OCI-LY1 (cell line): Measurements from ENCODE around the gene AGBL1.

Source experiments
- EZH2 ChIP-seq: fragments of 200-600 bp; sonication (generic), shearing (Covaris generic); IDR thresholded peaks from 2 replicates; pipeline ENCODE4 v1.8.0; 2017; ENCODE audit warnings: borderline replicate concordance, mixed run types, mild to moderate bottlenecking, antibody characterized with exemption, low read length, moderate library complexity, mixed read lengths
- TF ChIP-seq, protein P1 (sequence below): fragments of 200-600 bp; sonication (generic), shearing (Covaris generic); IDR thresholded peaks from 2 replicates; pipeline ENCODE4 v1.5.1; 2017; ENCODE audit warnings: mild to moderate bottlenecking, antibody characterized with exemption, low read length, moderate library complexity, mixed read lengths

DNA sequence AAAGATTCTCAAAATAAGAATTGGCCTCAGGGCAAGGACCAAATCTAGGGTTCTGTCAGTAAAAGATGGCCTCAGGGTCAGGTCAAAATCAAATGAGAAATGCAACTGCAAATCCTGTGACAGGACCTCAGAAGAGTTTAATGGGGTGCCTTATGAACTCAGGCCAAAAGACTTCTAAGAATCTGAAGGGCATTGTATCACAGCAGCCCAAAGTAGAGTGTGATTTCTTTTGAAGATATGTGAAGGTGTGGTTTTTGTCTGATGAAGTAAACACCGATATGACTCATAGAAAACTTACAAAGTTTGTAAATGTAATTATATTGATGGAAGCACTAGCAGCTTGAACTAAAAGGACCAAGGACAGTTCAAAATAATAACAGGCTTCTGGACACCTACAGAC, 966.1 kb downstream of the AGBL1 start:
- TF ChIP-seq, protein P1, sequence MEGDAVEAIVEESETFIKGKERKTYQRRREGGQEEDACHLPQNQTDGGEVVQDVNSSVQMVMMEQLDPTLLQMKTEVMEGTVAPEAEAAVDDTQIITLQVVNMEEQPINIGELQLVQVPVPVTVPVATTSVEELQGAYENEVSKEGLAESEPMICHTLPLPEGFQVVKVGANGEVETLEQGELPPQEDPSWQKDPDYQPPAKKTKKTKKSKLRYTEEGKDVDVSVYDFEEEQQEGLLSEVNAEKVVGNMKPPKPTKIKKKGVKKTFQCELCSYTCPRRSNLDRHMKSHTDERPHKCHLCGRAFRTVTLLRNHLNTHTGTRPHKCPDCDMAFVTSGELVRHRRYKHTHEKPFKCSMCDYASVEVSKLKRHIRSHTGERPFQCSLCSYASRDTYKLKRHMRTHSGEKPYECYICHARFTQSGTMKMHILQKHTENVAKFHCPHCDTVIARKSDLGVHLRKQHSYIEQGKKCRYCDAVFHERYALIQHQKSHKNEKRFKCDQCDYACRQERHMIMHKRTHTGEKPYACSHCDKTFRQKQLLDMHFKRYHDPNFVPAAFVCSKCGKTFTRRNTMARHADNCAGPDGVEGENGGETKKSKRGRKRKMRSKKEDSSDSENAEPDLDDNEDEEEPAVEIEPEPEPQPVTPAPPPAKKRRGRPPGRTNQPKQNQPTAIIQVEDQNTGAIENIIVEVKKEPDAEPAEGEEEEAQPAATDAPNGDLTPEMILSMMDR, result no peak
- no peak for TF ChIP-seq EZH2
